HCT116 (cell line): ENCODE measurements around the gene NINJ2. TPM values are rescaled to one million over a fixed set of nuclear protein-coding genes. Genes with fewer than 3 reads are reported as not detected.

Experiments used
- ATAC-seq: fragments of 200-7000 bp; cut with Tn5 transposase; 2 replicates; pipeline ENCODE4 v1.9.1; 2020; ENCODE audit warnings: mild to moderate bottlenecking, moderate library complexity
- BruUV-seq: library from RNA; stranded (reverse); fragments of 400-500 nt; replicated peaks from 2 replicates; lab custom pipeline; 2021; lab: Mats Ljungman, UMichigan
- CTCF ChIA-PET: fragments of 300-600 bp; sonication (Branson Sonifier 250); formaldehyde crosslinking; loops from one replicate; lab custom pipeline; 2021; ENCODE audit warnings: antibody characterized with exemption; lab: Charles Lee
- POLR2A ChIA-PET: fragments of 300-600, 350-600 bp; sonication (Branson Sonifier 250); formaldehyde crosslinking; loops from one replicate; lab custom pipeline; 2021; ENCODE audit warnings: antibody characterized with exemption; lab: Charles Lee
- RAD21 ChIA-PET, 2 experiments: fragments of 300-600 bp; sonication (Branson Sonifier 250); formaldehyde crosslinking; loops; one replicate each; lab custom pipeline; 2023; ENCODE audit warnings: low total read pairs in 2 of 2; ENCODE audit not compliant: uncharacterized antibody in 2 of 2, unreplicated experiment in 2 of 2, low non-redundant PET in 1 of 2; lab: Charles Lee
- DNase-seq: peaks from one replicate; pipeline ENCODE4 v3.0.0-alpha.2; 2010; ENCODE audit warnings: low read depth, low spot score
- H2AFZ ChIP-seq: fragments of 200-600 bp; shearing (Covaris generic), sonication (generic); 2 replicates; pipeline ENCODE4 v1.6.1; 2017; ENCODE audit warnings: low read depth, mixed run types, mixed read lengths, antibody characterized with exemption, low read length; ENCODE audit not compliant: poor library complexity, severe bottlenecking
- H3K27ac ChIP-seq: 2 replicates; pipeline ENCODE4 v1.5.1; 2012; ENCODE audit warnings: low read depth, low read length
- H3K27me3 ChIP-seq: fragments of 200-600 bp; sonication (generic); 2 replicates; pipeline ENCODE4 v1.6.1; 2016; ENCODE audit warnings: mixed run types, low read length, mixed read lengths; ENCODE audit not compliant: insufficient read depth
- H3K36me3 ChIP-seq, 2 experiments: fragments of 200-500 bp in 1 of 2; fragments of 200-600 bp in 1 of 2; sonication (Bioruptor generic) in 1 of 2; sonication (generic) in 1 of 2; 2 replicates each; pipeline versions ENCODE4 v1.5.1 to v1.6.1; 2014 to 2016; ENCODE audit warnings: low read length in 2 of 2, inconsistent platforms in 1 of 2, mixed read lengths in 1 of 2, mixed run types in 1 of 2; ENCODE audit not compliant: insufficient read depth in 2 of 2, control insufficient read depth in 1 of 2
- H3K4me1 ChIP-seq, 2 experiments: fragments of 200-600 bp in 1 of 2; sonication (generic) in 1 of 2; 2 replicates each; pipeline versions ENCODE4 v1.5.1 to v1.6.1; 2012 to 2017; ENCODE audit warnings: low read length in 2 of 2, inconsistent platforms in 1 of 2, mild to moderate bottlenecking in 1 of 2, mixed read lengths in 1 of 2, mixed run types in 1 of 2, moderate library complexity in 1 of 2; ENCODE audit not compliant: insufficient read depth in 2 of 2, control insufficient read depth in 1 of 2
- H3K4me2 ChIP-seq: fragments of 200-600 bp; sonication (generic); 2 replicates; pipeline ENCODE4 v1.6.1; 2017; ENCODE audit warnings: mixed run types, low read length, mixed read lengths
- H3K4me3 ChIP-seq, 2 experiments: fragments of 200-600 bp in 1 of 2; sonication (generic) in 1 of 2; replicated peaks in 1 of 2; 2 replicates each; pipeline ENCODE4 v1.5.1; 2011 to 2016; ENCODE audit warnings: low read length in 2 of 2, control low read depth in 1 of 2, low read depth in 1 of 2, mild to moderate bottlenecking in 1 of 2, mixed read lengths in 1 of 2, mixed run types in 1 of 2
- H3K79me2 ChIP-seq: fragments of 200-600 bp; sonication (generic); 2 replicates; pipeline ENCODE4 v1.6.1; 2017; ENCODE audit warnings: mild to moderate bottlenecking, mixed run types, low read length, moderate library complexity, mixed read lengths; ENCODE audit not compliant: insufficient read depth
- H3K9ac ChIP-seq: fragments of 200-600 bp; sonication (generic); 2 replicates; pipeline ENCODE4 v1.6.1; 2016; ENCODE audit warnings: low read length, mixed read lengths
- H3K9me2 ChIP-seq: fragments of 200-600 bp; sonication (generic), shearing (Covaris generic); 2 replicates; pipeline ENCODE4 v1.6.1; 2017; ENCODE audit warnings: mixed run types, mild to moderate bottlenecking, moderate library complexity; ENCODE audit not compliant: insufficient read depth
- H3K9me3 ChIP-seq, 2 experiments: fragments of 200-500 bp in 1 of 2; fragments of 200-600 bp in 1 of 2; sonication (Bioruptor generic) in 1 of 2; sonication (generic) in 1 of 2; 2 replicates each; pipeline ENCODE4 v1.6.1; 2014 to 2017; ENCODE audit warnings: low read length in 2 of 2, mixed read lengths in 2 of 2, inconsistent platforms in 1 of 2, low read depth in 1 of 2, mild to moderate bottlenecking in 1 of 2, mixed run types in 1 of 2, moderate library complexity in 1 of 2; ENCODE audit not compliant: control insufficient read depth in 1 of 2, insufficient read depth in 1 of 2
- H4K20me1 ChIP-seq: fragments of 200-600 bp; sonication (generic), shearing (Covaris generic); 2 replicates; pipeline ENCODE4 v1.6.1; 2017; ENCODE audit warnings: mixed run types, mild to moderate bottlenecking, moderate library complexity; ENCODE audit not compliant: insufficient read depth
- CTCF ChIP-seq, 3 experiments: fragments of 200-600 bp in 1 of 3; sonication (generic) in 1 of 3; IDR thresholded peaks in 2 of 3; conservative IDR thresholded peaks in 1 of 3; 2 replicates each; pipeline ENCODE4 v1.5.1; 2012 to 2017; ENCODE audit warnings: low read depth in 2 of 3, low read length in 2 of 3, antibody characterized with exemption in 1 of 3, borderline replicate concordance in 1 of 3, control low read depth in 1 of 3, mild to moderate bottlenecking in 1 of 3, mixed read lengths in 1 of 3, mixed run types in 1 of 3, moderate library complexity in 1 of 3; ENCODE audit not compliant: insufficient read depth in 1 of 3
- EZH2phosphoT487 ChIP-seq: fragments of 200-600 bp; IDR thresholded peaks from 2 replicates; pipeline ENCODE4 v1.6.1; 2018; ENCODE audit warnings: antibody characterized with exemption, borderline replicate concordance
- JUND ChIP-seq: IDR thresholded peaks from 2 replicates; pipeline ENCODE4 v1.6.1; 2012
- MAX ChIP-seq: IDR thresholded peaks from 2 replicates; pipeline ENCODE4 v1.6.1; 2012
- POLR2AphosphoS5 ChIP-seq: IDR thresholded peaks from 2 replicates; pipeline ENCODE4 v1.6.1; 2011; ENCODE audit warnings: mild to moderate bottlenecking, low read depth, low read length, moderate library complexity
- RAD21 ChIP-seq: IDR thresholded peaks from 2 replicates; pipeline ENCODE4 v1.6.1; 2012; ENCODE audit warnings: low read depth, mild to moderate bottlenecking
- SIN3A ChIP-seq: IDR thresholded peaks from 2 replicates; pipeline ENCODE4 v1.6.1; 2012; ENCODE audit warnings: low read depth
- YY1 ChIP-seq: IDR thresholded peaks from 2 replicates; pipeline ENCODE4 v1.6.1; 2011; ENCODE audit warnings: low read length, low read depth, moderate library complexity, mild to moderate bottlenecking; ENCODE audit not compliant: insufficient replicate concordance; ENCODE audit errors: extremely low read depth
- ZFX ChIP-seq: fragments of 450-650 bp; IDR thresholded peaks from 2 replicates; pipeline ENCODE4 v1.6.1; 2017
- ZNF274 ChIP-seq: fragments of 200-500 bp; sonication (Bioruptor generic); IDR thresholded peaks from 2 replicates; pipeline ENCODE4 v1.6.1; 2014; ENCODE audit warnings: mild to moderate bottlenecking, low read depth, low read length, inconsistent platforms
- intact Hi-C: fragments of 100-400 bp; cut with micrococcal nuclease; formaldehyde crosslinking; loops from 2 replicates; pipeline ENCODE4 v1.10.0; 2022
- total RNA-seq: library from RNA; stranded (reverse); gene quantifications from one replicate; pipeline ENCODE4 v1.2.1, GENCODE V29; 2021; ENCODE audit not compliant: unreplicated experiment

Gene NINJ2
- total RNA-seq, 1 experiment from 2014 or later, result not detected

DNA sequence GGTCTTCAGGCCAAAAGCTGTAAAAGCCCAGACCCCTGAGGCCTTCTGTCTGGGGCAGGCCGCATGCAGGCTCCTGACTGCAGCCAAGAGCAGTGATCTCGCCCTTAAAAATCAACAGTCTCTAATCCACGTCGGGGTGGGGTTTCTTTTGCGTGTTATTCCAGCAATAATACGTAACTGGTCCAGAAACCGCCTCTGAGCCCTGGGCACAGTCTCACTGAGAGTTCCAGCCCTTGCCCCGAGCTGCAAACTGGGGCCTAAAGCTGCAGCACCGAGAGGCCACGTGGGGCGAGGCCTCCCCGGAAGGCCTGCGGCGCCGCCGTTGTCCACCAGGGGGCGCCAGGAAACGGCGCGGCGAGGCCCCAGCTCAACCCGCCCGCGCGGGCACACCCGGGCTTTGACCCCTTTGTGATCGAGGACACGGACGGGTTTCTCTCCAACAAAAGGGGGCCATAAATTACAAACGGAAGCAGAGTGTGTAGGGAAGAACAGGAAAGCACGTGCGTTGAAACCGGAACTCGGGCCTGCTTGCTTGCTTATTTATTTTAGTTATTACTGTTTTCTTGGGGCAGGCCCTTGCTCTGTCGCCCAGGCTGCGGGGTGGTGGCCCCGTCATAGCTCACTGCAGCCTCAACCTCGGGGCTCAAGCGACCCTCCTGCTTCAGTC is 87.2 kb downstream of the NINJ2 start:
- no peaks in the 10 kb centered on the region for H4K20me1 ChIP-seq
- no peaks in the 10 kb centered on the region for H3K36me3 ChIP-seq
- H3K4me2 ChIP-seq, result peak overlapping the region; percentile 39
- ChIA-PET RAD21 (interaction anchor here (0.6 to 2.0 kb wide), 4 partner anchors 33 to 1007 kb away, joined by 4 to 8 read pairs (median 5); partner anchors contain the start of genes RAD52 (in 1 of the 2) and WNK1 (in 1 of the 2)), CTCF (interaction anchor here (0.7 to 3.4 kb wide), 19 partner anchors 11 to 1030 kb away, joined by 3 to 40 read pairs (median 3); partner anchors contain the start of genes RAD52 and WNK1), POLR2A (interaction anchor here (0.5 to 1.9 kb wide), 5 partner anchors 38 to 262 kb away, joined by 3 to 9 read pairs (median 3); partner anchors contain the start of gene WNK1)
- peaks cover 33 to 52% of the 10 kb centered on the region in 2 experiments for H3K4me1 ChIP-seq
- intact Hi-C loops, result loop anchor here (1.0 kb wide), 1 partner anchor 175 kb away; no protein-coding TSS in a partner anchor
- peak overlapping the region; percentile 60 for H3K9ac ChIP-seq
- peak overlapping the region; percentile 31 for H3K27ac ChIP-seq
- peak; percentile 72 for ATAC-seq
- H3K27me3 ChIP-seq, result no peaks in the 10 kb centered on the region
- peak overlapping the region; percentile 31 for H2AFZ ChIP-seq
- TF ChIP-seq EZH2phosphoT487, result no peak
- no peak for TF ChIP-seq SIN3A
- peak; percentile 91 for TF ChIP-seq ZFX
- no peak for TF ChIP-seq JUND
- TF ChIP-seq MAX, result no peak
- TF ChIP-seq ZNF274, result no peak
- peak; percentile 34; the same call in 1 of the 2 replicates for TF ChIP-seq POLR2AphosphoS5
- TF ChIP-seq CTCF (IDR thresholded peaks at IDR 0.05 in 2 of 3, conservative IDR thresholded peaks at IDR 0.05 in 1 of 3; ENCODE audit: borderline replicate concordance in 1 of 3, insufficient read depth in 1 of 3, low read depth in 2 of 3, low read length in 2 of 3), result peak in 2 of 3 experiments; percentile 94 to 98; a peak in 4 of 6 replicates
- no peak for TF ChIP-seq RAD21
- TF ChIP-seq YY1, result peak; percentile 51
- no TSS peak for BruUV-seq
- DNase-seq, result peak; percentile 41
- no peaks in the 10 kb centered on the region for H3K9me3 ChIP-seq
- no peak overlapping the region for H3K4me3 ChIP-seq
- no peaks in the 10 kb centered on the region for H3K9me2 ChIP-seq
- no peaks in the 10 kb centered on the region for H3K79me2 ChIP-seq
